B cell (primary cell): ENCODE data around the gene HK2.
"Not testable (repeated sequence)": the region's sequence is repeated elsewhere in the genome, so short reads cannot be mapped to it uniquely, and the experiment has no call there.

Experiments used
- CTCF ChIP-seq: fragments of 200-600 bp; IDR thresholded peaks from one replicate; pipeline ENCODE4 v1.8.0; 2022; ENCODE audit warnings: antibody characterized with exemption, mild to moderate bottlenecking
- EZH2 ChIP-seq: IDR thresholded peaks from 2 replicates; pipeline ENCODE4 v1.6.1; 2012; ENCODE audit warnings: borderline replicate concordance, low read depth, mild to moderate bottlenecking, moderate library complexity, low read length; ENCODE audit not compliant: insufficient read depth, poor library complexity, severe bottlenecking

GRCh38 chr2:74907560-74907959, 73.6 kb downstream of the HK2 start:
- TF ChIP-seq CTCF, EZH2: not testable (repeated sequence)
